HUES6 (cell line): ENCODE results near the gene RPS6KL1.

ENCODE experiments used
- H3K27ac ChIP-seq: 2 replicates; pipeline ENCODE4 v1.7.0; 2013; ENCODE audit warnings: low read depth, mild to moderate bottlenecking, low read length, inconsistent platforms
- H3K27me3 ChIP-seq: 2 replicates; pipeline ENCODE4 v1.6.1; 2013; ENCODE audit warnings: low read length; ENCODE audit not compliant: control insufficient read depth, insufficient read depth
- H3K36me3 ChIP-seq: 2 replicates; pipeline ENCODE4 v1.6.1; 2013; ENCODE audit warnings: low read length; ENCODE audit not compliant: control insufficient read depth, insufficient read depth
- H3K4me1 ChIP-seq: 2 replicates; pipeline ENCODE4 v1.6.1; 2013; ENCODE audit warnings: low read length; ENCODE audit not compliant: control insufficient read depth, insufficient read depth
- H3K4me3 ChIP-seq: 2 replicates; pipeline ENCODE4 v1.5.1; 2013; ENCODE audit warnings: low read depth, low read length
- H3K9ac ChIP-seq: one replicate; pipeline ENCODE4 v1.6.1; 2013; ENCODE audit warnings: mild to moderate bottlenecking, low read length
- H3K9me3 ChIP-seq: 2 replicates; pipeline ENCODE4 v1.6.1; 2013; ENCODE audit warnings: low read depth, low read length; ENCODE audit not compliant: control insufficient read depth, insufficient read depth

RPS6KL1 gene

DNA sequence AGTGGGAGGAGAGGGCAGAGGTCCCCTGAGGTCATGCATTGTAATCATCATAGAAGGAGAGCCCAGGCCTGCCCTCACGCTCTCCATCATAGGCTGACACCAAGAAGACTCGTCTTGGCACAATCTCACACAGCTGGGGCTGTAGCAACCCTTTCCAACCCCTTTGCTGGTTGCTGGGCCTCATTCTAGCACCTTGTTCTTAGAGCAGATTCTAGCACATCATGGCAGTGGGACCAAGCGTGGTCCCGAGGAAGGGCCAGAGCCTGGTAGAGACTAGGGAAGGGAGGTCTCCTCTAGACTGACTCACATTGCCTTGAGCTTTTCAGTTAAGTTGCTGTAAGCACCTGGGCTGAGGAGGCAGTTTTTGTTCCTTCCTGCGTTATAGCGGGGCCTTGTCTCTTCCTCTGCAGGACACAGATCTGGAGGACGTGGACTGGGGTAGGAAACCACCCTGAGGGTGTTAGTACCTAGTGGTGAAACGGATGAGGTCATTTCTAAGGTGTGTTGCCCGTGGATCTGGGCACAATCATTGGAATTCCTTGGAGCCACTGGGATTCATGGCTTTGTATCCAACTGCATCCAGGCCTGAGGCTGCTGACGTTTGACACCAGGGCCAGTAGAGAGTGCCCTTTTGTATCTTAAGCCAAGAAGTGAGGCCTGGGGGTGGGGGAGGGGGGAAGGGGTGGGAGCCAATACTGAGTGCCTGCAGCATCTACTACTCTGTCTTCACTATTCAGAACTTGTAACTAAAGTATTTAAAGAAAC, 19.9 kb downstream of the RPS6KL1 start:
- H3K36me3 ChIP-seq: peaks cover 88% of the 10 kb centered on the region
- H3K4me3 ChIP-seq: no peak overlapping the region
- no peaks in the 10 kb centered on the region for H3K27me3 ChIP-seq
- H3K4me1 ChIP-seq: no peaks in the 10 kb centered on the region
- H3K9ac ChIP-seq: no peak overlapping the region
- H3K27ac ChIP-seq: no peak overlapping the region
- no peaks in the 10 kb centered on the region for H3K9me3 ChIP-seq

DNA sequence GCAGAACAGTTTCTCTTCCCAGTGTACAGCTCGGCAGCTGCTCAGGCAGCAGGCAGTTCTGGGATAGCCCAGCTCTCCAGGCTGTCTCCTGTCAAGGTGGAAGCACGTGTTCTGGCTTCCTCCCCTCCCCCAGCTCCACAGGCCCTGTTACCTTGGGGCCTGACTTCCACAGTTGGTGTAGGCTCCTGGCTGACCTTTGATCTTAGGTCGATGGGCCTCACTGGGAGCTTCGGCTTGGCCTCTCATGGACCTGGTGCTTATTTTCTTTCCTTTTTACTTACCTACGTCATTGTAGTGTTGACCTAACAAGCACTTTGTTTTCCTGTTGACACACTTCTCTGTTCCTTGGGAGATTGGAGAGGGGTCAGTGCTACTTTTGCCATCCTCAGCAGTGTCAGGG, 24.4 kb downstream of the RPS6KL1 start:
- peaks cover 97% of the 10 kb centered on the region for H3K36me3 ChIP-seq
- no peak overlapping the region for H3K9ac ChIP-seq
- no peaks in the 10 kb centered on the region for H3K27me3 ChIP-seq
- H3K27ac ChIP-seq: no peak overlapping the region
- H3K4me3 ChIP-seq: no peak overlapping the region
- H3K9me3 ChIP-seq: no peaks in the 10 kb centered on the region
- H3K4me1 ChIP-seq: no peaks in the 10 kb centered on the region

DNA sequence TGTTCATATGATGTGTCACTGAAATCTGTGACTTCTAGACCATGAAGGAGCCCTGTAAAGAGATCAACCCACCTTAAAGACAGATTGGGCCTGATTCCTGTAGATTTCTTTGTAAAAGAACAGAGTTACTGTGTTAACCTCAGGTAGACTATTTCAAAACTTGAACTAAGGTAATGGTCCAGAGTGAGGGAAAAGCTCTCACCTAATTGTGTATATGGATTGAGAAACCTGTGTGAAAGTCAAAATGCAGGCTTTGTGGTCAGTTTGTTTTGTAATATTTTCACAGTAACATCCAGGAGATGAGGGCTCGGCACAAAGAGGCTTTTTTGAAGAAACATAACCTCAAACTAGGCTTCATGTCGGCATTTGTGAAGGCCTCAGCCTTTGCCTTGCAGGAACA, 25.0 kb downstream of the RPS6KL1 start:
- Histone ChIP-seq H3K9me3 (no peaks in the 10 kb centered on the region), H3K4me1 (no peaks in the 10 kb centered on the region), H3K9ac (no peak overlapping the region), H3K4me3 (no peak overlapping the region), H3K27me3 (no peaks in the 10 kb centered on the region), H3K27ac (no peak overlapping the region), H3K36me3 (peaks cover 99% of the 10 kb centered on the region)

DNA sequence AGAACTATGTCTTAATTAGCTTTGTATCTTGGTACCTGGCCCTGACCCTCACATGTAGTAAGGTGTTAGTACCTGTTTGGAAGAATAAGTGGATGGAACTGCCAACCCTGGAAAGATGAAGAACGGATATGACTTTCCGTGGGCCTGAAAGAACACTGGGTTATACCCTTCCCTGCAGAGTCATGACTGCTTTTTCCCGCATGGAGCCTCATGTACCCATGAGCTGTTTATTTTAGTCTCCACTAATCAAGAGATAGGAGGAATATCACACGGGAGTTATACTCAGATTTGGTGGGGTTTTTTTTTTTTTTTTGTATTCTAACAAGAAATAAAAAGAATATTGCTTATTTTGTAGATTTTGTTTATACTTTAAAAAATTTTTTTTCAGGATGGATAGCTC, 25.4 kb downstream of the RPS6KL1 start:
- no peaks in the 10 kb centered on the region for H3K4me1 ChIP-seq
- no peak overlapping the region for H3K4me3 ChIP-seq
- peaks cover 99% of the 10 kb centered on the region for H3K36me3 ChIP-seq
- H3K27ac ChIP-seq: no peak overlapping the region
- no peaks in the 10 kb centered on the region for H3K9me3 ChIP-seq
- H3K9ac ChIP-seq: no peak overlapping the region
- no peaks in the 10 kb centered on the region for H3K27me3 ChIP-seq

DNA sequence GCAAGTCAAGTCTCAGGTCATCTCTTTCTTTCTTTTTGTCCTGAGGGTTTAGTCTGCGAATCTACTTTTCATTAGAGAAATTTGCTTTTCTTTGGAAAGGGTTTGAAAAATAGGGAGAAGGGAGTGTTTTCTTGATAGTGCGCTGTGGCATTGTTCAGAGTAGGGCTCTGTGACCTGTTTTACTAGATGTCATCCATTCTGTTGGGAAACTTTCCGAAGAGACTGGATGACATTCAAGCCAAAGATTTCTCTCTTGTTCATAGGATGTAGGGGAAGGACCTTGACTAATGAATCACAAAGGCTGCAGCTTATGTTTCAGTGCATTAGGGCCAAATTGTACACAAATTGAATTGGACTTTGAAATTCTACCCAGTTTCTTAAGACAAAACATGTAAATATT, 26.7 kb downstream of the RPS6KL1 start:
- no peak overlapping the region for H3K9ac ChIP-seq
- no peak overlapping the region for H3K4me3 ChIP-seq
- no peaks in the 10 kb centered on the region for H3K9me3 ChIP-seq
- no peaks in the 10 kb centered on the region for H3K27me3 ChIP-seq
- H3K36me3 ChIP-seq: peaks cover 99% of the 10 kb centered on the region
- H3K4me1 ChIP-seq: no peaks in the 10 kb centered on the region
- H3K27ac ChIP-seq: no peak overlapping the region

DNA sequence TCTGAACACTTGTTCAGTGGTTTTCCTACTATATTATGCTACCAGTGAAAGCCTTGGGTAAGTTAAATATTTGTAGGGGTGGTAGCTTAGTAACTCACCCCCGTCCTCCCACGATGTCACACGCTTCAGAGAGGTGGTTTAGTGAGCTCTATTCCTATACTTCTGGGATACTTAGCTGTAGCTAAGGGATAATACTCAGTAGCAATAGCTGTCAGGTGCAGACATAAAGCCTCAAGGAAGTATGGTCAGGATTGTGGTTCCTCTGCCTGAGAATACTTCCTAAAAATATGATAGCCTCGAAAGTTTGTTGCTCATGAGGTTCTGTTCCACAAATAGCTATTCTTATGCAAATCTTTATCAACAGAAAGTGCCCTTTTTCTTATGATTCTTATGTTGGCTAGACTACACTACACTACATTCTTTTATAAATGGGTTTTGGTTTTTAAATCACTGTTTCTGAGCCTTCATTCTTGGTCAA, 29.4 kb downstream of the RPS6KL1 start:
- Histone ChIP-seq H3K4me1 (peaks cover 3% of the 10 kb centered on the region), H3K27me3 (no peaks in the 10 kb centered on the region), H3K4me3 (no peak overlapping the region), H3K9me3 (no peaks in the 10 kb centered on the region), H3K9ac (no peak overlapping the region), H3K27ac (no peak overlapping the region), H3K36me3 (peaks cover 94% of the 10 kb centered on the region)

DNA sequence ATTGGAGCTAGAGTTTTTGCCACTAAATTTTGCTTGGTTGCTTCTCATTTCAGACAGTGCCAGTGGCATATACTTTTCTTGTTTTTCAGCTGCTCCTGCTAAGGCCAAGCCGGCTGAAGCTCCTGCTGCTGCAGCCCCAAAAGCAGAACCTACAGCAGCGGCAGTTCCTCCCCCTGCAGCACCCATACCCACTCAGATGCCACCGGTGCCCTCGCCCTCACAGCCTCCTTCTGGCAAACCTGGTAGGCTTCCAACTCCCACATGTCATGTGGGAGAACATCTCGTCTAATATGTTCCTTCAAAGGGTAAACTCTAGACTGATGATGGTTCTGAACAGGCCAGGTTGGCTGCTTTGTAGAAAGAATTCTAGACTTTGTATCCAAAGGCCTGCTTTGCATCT, 30.3 kb downstream of the RPS6KL1 start:
- H3K27ac ChIP-seq: no peak overlapping the region
- peaks cover 12% of the 10 kb centered on the region for H3K4me1 ChIP-seq
- H3K9ac ChIP-seq: no peak overlapping the region
- H3K9me3 ChIP-seq: no peaks in the 10 kb centered on the region
- H3K36me3 ChIP-seq: peaks cover 88% of the 10 kb centered on the region
- H3K27me3 ChIP-seq: no peaks in the 10 kb centered on the region
- H3K4me3 ChIP-seq: no peak overlapping the region

DNA sequence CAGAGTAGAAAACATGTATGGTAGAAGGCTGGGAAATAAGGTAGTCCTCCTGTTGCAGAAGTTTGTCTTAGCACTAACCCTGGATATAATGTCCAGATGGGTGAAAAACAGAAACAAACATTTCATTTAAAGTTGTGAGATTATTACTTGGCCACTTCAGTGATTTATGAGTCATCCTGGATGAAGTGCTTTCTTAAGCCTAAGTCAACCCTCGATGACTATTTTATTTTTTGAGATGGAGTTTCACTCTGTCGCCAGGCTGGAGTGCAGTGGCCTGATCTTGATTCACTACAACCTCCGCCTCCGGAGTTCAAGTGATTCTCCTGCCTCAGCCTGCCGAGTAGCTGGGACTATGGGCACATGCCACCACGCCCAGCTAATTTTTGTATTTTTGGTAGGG, 31.2 kb downstream of the RPS6KL1 start:
- no peak overlapping the region for H3K9ac ChIP-seq
- H3K36me3 ChIP-seq: peaks cover 82% of the 10 kb centered on the region
- H3K27ac ChIP-seq: no peak overlapping the region
- no peak overlapping the region for H3K4me3 ChIP-seq
- peaks cover 19% of the 10 kb centered on the region for H3K4me1 ChIP-seq
- H3K9me3 ChIP-seq: no peaks in the 10 kb centered on the region
- no peaks in the 10 kb centered on the region for H3K27me3 ChIP-seq

DNA sequence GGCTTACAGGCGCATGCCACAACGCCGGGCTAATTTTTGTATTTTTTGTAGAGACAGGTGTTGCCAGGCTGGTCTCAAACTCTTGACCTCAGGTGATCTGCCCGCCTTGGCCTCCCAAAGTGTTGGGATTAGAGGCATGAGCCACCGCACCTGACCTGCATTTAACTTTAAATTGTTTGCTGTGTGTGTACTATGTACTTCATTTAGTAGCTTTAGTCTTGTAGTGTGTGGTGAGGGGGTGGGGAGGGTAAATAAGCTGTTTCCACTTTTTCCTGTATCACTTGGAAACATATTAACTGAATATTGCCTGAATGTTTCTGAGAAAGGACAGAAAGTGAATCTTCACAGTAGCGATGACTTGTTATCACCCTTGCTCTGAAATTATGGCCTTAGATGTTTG, 32.8 kb downstream of the RPS6KL1 start:
- H3K27me3 ChIP-seq: no peaks in the 10 kb centered on the region
- H3K4me1 ChIP-seq: peaks cover 35% of the 10 kb centered on the region
- H3K9me3 ChIP-seq: no peaks in the 10 kb centered on the region
- no peak overlapping the region for H3K4me3 ChIP-seq
- peaks cover 66% of the 10 kb centered on the region for H3K36me3 ChIP-seq
- no peak overlapping the region for H3K27ac ChIP-seq
- H3K9ac ChIP-seq: no peak overlapping the region

DNA sequence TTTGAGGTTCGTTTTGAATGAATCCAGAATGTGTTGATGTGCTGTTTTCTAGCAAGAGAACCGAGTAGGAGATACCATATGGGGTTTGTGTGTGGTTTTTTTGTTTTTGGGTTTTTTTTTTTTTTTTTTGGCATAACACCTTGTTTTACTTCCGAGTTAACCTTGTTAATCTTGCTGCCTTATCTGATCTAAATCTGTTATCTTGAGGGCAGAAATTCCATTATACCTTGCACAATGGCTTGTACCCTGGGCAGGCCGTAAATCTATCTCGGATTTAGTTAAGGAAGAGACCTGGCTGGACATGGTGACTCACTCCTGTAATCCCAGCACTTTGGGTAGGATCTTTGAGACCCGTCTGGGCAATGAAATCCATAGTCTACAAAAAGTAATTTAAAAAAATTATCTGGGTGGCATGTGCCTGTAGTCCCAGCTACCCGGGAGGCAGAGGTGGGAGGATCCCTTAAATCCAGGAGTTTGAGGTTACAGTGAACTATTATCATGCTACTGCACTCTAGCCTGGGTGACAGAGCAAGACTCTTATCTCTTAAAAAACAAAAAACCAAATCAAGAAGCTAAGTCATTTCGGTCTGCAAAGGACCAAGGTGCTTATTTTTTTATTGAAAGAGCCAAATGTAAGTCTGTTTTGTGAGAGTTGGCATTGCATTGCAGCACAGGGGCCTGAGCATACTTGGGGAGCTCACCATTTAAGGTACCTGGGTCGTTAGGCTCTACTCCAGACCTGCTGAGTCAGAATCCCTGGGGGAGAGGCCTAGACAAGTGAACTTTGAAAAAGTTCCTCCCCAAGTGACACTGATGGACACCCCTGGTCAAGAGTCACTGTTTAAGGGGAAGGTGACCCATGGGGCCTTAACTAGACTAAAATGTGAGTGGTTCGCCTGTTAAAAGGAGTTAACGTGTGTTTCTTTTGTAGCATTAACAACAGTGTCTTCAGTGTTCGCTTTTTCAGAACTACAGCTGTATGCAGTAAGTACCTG, 34.6 kb downstream of the RPS6KL1 start:
- peak overlapping the region; percentile 45; the same call in 1 of the 2 replicates for H3K27ac ChIP-seq
- H3K4me3 ChIP-seq: no peak overlapping the region
- H3K4me1 ChIP-seq: peaks cover 52% of the 10 kb centered on the region
- no peaks in the 10 kb centered on the region for H3K27me3 ChIP-seq
- peaks cover 49% of the 10 kb centered on the region for H3K36me3 ChIP-seq
- no peak overlapping the region for H3K9ac ChIP-seq
- no peaks in the 10 kb centered on the region for H3K9me3 ChIP-seq

DNA sequence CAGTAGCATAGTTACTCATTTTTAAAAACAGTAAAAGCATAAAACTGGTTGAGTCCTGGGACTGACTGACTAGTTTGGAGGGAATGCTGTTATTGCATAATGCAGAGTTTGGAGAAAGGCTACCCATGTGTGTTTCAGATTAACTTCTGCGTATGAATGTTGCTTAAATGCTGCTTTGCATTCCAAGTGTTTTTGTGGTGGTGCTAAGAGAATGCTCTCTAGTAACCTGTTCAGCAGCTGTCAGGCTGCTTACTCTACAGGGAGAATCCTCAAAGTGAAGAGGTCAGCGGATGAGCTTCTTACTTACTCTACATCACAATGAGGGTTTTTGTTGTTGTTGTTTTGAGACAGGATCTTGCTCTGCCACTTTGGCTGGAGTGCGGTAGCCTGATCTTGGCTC, 37.1 kb downstream of the RPS6KL1 start:
- H3K9me3 ChIP-seq: no peaks in the 10 kb centered on the region
- H3K36me3 ChIP-seq: peaks cover 25% of the 10 kb centered on the region
- peak overlapping the region; percentile 21 for H3K4me3 ChIP-seq
- H3K27ac ChIP-seq: peak overlapping the region; percentile 46; the same call in 1 of the 2 replicates
- peaks cover 52% of the 10 kb centered on the region for H3K4me1 ChIP-seq
- no peaks in the 10 kb centered on the region for H3K27me3 ChIP-seq
- H3K9ac ChIP-seq: no peak overlapping the region
